ENCODE results near the gene GPR15. TPM values are rescaled to one million over a fixed set of nuclear protein-coding genes. Genes with fewer than 3 reads are reported as not detected.
A peak's percentile ranks its signal among the peaks of the same experiment; 100 is the strongest.

The GPR15 gene
- total and polyA plus RNA-seq, 2 experiments from 2014 or later, result not detected

- H3K36me3 ChIP-seq (ENCODE audit: low read depth), result peaks cover 36% of the 10 kb centered on the region; the same call in 1 of the 2 replicates
- 97 to 100% methylated on average over 1 of the region's 1 CpG for WGBS, 2 experiments (ENCODE audit: low coverage in 1 of 2, low lambda C conversion rate in 2 of 2, missing lambda C conversion rate in 2 of 2)
Measured at GRCh38 chr3:98514948-98515347, 16.8 kb upstream of the GPR15 start.

GRCh38 chr3:98518816-98519215 lies 13.0 kb upstream of the GPR15 start:
- in situ Hi-C loops (cut with MboI), result no loop called here
- Histone ChIP-seq H3K9me3 (ENCODE audit: low read depth) (no peaks in the 10 kb centered on the region), H3K4me2 (ENCODE audit: unreplicated experiment) (no peak overlapping the region), H3K9ac (no peak overlapping the region), H3K36me3 (ENCODE audit: low read depth) (peaks cover 46% of the 10 kb centered on the region; the same call in 1 of the 2 replicates), H2AFZ (no peak overlapping the region), H3K9me2 (ENCODE audit: insufficient read depth) (no peaks in the 10 kb centered on the region), H3F3A (ENCODE audit: insufficient read depth) (peaks cover 12% of the 10 kb centered on the region; the same call in 1 of the 2 replicates), H3K4me1 (ENCODE audit: insufficient read depth) (peaks cover 11% of the 10 kb centered on the region; the same call in 1 of the 2 replicates), H3K79me2 (ENCODE audit: insufficient read depth) (peaks cover 47% of the 10 kb centered on the region), H3K27ac (no peak overlapping the region), H4K20me1 (ENCODE audit: insufficient read depth) (no peaks in the 10 kb centered on the region), H3K27me3 (replicated peaks; ENCODE audit: insufficient read depth) (no peaks in the 10 kb centered on the region), H3K4me3 (no peak overlapping the region)
- no peak for DNase-seq
- 97 to 100% methylated on average over 2 of the region's 2 CpGs for WGBS, 2 experiments (ENCODE audit: low coverage in 1 of 2, low lambda C conversion rate in 2 of 2, missing lambda C conversion rate in 2 of 2)
- TF ChIP-seq EZH2 (IDR thresholded peaks at IDR 0.05; ENCODE audit: insufficient read depth, poor library complexity, severe bottlenecking) (no peak), EZH2phosphoT487 (IDR thresholded peaks at IDR 0.05; ENCODE audit: insufficient read depth, low read depth) (no peak)

More at GRCh38 chr3:98514948-98515347, 16.8 kb upstream of the GPR15 start:
- Histone ChIP-seq H3K27ac (no peak overlapping the region), H2AFZ (no peak overlapping the region), H3K9me3 (ENCODE audit: low read depth) (no peaks in the 10 kb centered on the region), H3F3A (ENCODE audit: insufficient read depth) (peaks cover 27% of the 10 kb centered on the region; the same call in 1 of the 2 replicates), H3K79me2 (ENCODE audit: insufficient read depth) (peaks cover 22% of the 10 kb centered on the region), H3K9ac (no peak overlapping the region), H3K4me1 (ENCODE audit: insufficient read depth) (peaks cover 9% of the 10 kb centered on the region; the same call in 1 of the 2 replicates), H3K9me2 (ENCODE audit: insufficient read depth) (no peaks in the 10 kb centered on the region), H3K27me3 (replicated peaks; ENCODE audit: insufficient read depth) (no peaks in the 10 kb centered on the region), H4K20me1 (ENCODE audit: insufficient read depth) (no peaks in the 10 kb centered on the region), H3K4me2 (ENCODE audit: unreplicated experiment) (no peak overlapping the region), H3K4me3 (no peak overlapping the region)
- DNase-seq, result no peak
- in situ Hi-C loops (cut with MboI), result no loop called here
- TF ChIP-seq EZH2 (IDR thresholded peaks at IDR 0.05; ENCODE audit: insufficient read depth, poor library complexity, severe bottlenecking) (no peak), EZH2phosphoT487 (IDR thresholded peaks at IDR 0.05; ENCODE audit: insufficient read depth, low read depth) (no peak)

- in situ Hi-C loops (cut with MboI), result no loop called here
- peaks cover 47% of the 10 kb centered on the region for H3K79me2 ChIP-seq (ENCODE audit: insufficient read depth)
- TF ChIP-seq EZH2 (IDR thresholded peaks at IDR 0.05; ENCODE audit: insufficient read depth, poor library complexity, severe bottlenecking) (no peak), EZH2phosphoT487 (IDR thresholded peaks at IDR 0.05; ENCODE audit: insufficient read depth, low read depth) (no peak)
- H3K9me3 ChIP-seq (ENCODE audit: low read depth), result no peaks in the 10 kb centered on the region
- H2AFZ ChIP-seq, result no peak overlapping the region
- no peaks in the 10 kb centered on the region for H3K27me3 ChIP-seq (replicated peaks; ENCODE audit: insufficient read depth)
- no peak for DNase-seq
- no peak overlapping the region for H3K4me3 ChIP-seq
- H3K27ac ChIP-seq, result no peak overlapping the region
- H3F3A ChIP-seq (ENCODE audit: insufficient read depth), result 0 out of 2 replicates have a peak, but pooled peaks cover 9% of the 10 kb centered on the region
- peaks cover 11% of the 10 kb centered on the region; the same call in 1 of the 2 replicates for H3K4me1 ChIP-seq (ENCODE audit: insufficient read depth)
- H3K9me2 ChIP-seq (ENCODE audit: insufficient read depth), result no peaks in the 10 kb centered on the region
- no peaks in the 10 kb centered on the region for H4K20me1 ChIP-seq (ENCODE audit: insufficient read depth)
- 94 to 100% methylated on average over 1 of the region's 1 CpG for WGBS, 2 experiments (ENCODE audit: low coverage in 1 of 2, low lambda C conversion rate in 2 of 2, missing lambda C conversion rate in 2 of 2)
- H3K4me2 ChIP-seq (ENCODE audit: unreplicated experiment), result no peak overlapping the region
- no peak overlapping the region for H3K9ac ChIP-seq
- peaks cover 46% of the 10 kb centered on the region; the same call in 1 of the 2 replicates for H3K36me3 ChIP-seq (ENCODE audit: low read depth)
Measured at GRCh38 chr3:98519351-98519750, 12.4 kb upstream of the GPR15 start.

GRCh38 chr3:98521897-98522543 lies 9.8 kb upstream of the GPR15 start:
- no peaks in the 10 kb centered on the region for H3K9me3 ChIP-seq (ENCODE audit: low read depth)
- no peak for TF ChIP-seq EZH2 (IDR thresholded peaks at IDR 0.05; ENCODE audit: insufficient read depth, poor library complexity, severe bottlenecking)
- no peak for TF ChIP-seq EZH2phosphoT487 (IDR thresholded peaks at IDR 0.05; ENCODE audit: insufficient read depth, low read depth)
- peak overlapping the region; percentile 89 for H3K4me3 ChIP-seq
- in situ Hi-C loops (cut with MboI), result no loop called here
- H3K9me2 ChIP-seq (ENCODE audit: insufficient read depth), result no peaks in the 10 kb centered on the region
- H2AFZ ChIP-seq, result peak overlapping the region; percentile 81
- peak overlapping the region; percentile 88 for H3K9ac ChIP-seq
- WGBS, 2 experiments (ENCODE audit: low coverage in 1 of 2, low lambda C conversion rate in 2 of 2, missing lambda C conversion rate in 2 of 2), result 1% methylated on average over 16 of the region's 16 CpGs
- H3F3A ChIP-seq (ENCODE audit: insufficient read depth), result no peaks in the 10 kb centered on the region
- peaks cover 11% of the 10 kb centered on the region; the same call in 1 of the 2 replicates for H3K4me1 ChIP-seq (ENCODE audit: insufficient read depth)
- H4K20me1 ChIP-seq (ENCODE audit: insufficient read depth), result no peaks in the 10 kb centered on the region
- peaks cover 47% of the 10 kb centered on the region for H3K79me2 ChIP-seq (ENCODE audit: insufficient read depth)
- no peaks in the 10 kb centered on the region for H3K27me3 ChIP-seq (replicated peaks; ENCODE audit: insufficient read depth)
- peak; percentile 93 for DNase-seq
- H3K36me3 ChIP-seq (ENCODE audit: low read depth), result peaks cover 26% of the 10 kb centered on the region; the same call in 1 of the 2 replicates
- H3K4me2 ChIP-seq (ENCODE audit: unreplicated experiment), result peak overlapping the region; percentile 85
- peak overlapping the region; percentile 82 for H3K27ac ChIP-seq
